Measurements from ENCODE around the gene PROSER3.

PROSER3 gene

DNA sequence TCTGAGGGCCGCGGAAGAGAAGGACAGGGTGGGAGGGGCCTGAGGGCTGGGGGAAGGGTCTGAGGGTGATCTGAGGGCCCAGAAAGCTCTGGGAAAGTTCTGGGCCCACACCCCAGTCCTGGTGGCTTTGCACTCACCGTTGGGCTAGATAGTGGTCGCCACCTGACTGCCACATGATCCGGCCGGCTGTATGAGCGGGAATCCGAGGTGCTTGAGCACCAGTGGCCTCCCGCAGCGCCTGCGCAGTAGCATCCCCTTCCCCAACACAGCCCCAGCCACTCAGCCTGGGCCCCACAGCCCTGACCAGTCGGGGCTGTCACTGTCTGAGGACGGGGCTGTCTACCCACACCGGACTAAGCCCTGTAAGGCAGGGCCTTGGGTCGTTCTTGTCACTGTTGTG lies 39.7 kb downstream of the PROSER3 start:
- Histone ChIP-seq H3K27ac (ENCODE audit: low read length) (no peak overlapping the region), H3K9ac (ENCODE audit: low read length in 2 of 2) (no peak overlapping the region), H3K27me3 (ENCODE audit: control insufficient read depth in 1 of 2, insufficient read depth in 2 of 2, low read length in 2 of 2) (peaks cover 18% of the 10 kb centered on the region in 2 donors)

DNA sequence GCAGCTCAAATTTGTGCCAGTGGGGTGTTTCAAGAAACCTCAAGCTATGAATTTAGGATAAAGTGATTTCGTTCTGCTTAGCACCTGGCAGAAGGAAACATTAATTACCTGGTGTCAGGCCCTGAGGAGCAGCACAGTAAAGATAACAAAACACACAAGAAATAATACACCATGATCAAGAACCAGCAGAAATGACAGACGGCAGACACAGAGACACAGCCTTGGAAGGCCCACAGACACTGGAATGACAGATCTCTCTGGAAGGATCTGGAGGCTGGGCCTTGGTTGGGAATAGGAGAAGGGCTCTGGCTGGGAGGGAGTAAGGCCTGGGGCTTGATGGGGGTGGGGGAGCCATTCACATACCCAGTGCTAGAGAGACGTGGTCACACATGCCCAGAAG lies 43.9 kb downstream of the PROSER3 start:
- no peak overlapping the region for H3K27ac ChIP-seq (ENCODE audit: low read length)
- H3K4me1 ChIP-seq (ENCODE audit: control insufficient read depth, insufficient read depth, low read length): no peaks in the 10 kb centered on the region
- H3K9me3 ChIP-seq (ENCODE audit: control insufficient read depth in 2 of 2, low read length in 2 of 2): no peaks in the 10 kb centered on the region
- no peaks in the 10 kb centered on the region for H3K36me3 ChIP-seq (ENCODE audit: control insufficient read depth in 2 of 2, insufficient read depth in 2 of 2, low read length in 2 of 2)
- no peak overlapping the region for H3K9ac ChIP-seq (ENCODE audit: low read length in 2 of 2)
- peaks cover 12 to 14% of the 10 kb centered on the region in 2 donors for H3K27me3 ChIP-seq (ENCODE audit: control insufficient read depth in 1 of 2, insufficient read depth in 2 of 2, low read length in 2 of 2)
- H3K4me3 ChIP-seq (ENCODE audit: low read length in 2 of 2): no peak overlapping the region

More for the DNA sequence above, 39.7 kb downstream of the PROSER3 start:
- H3K36me3 ChIP-seq (ENCODE audit: control insufficient read depth in 2 of 2, insufficient read depth in 2 of 2, low read length in 2 of 2): no peaks in the 10 kb centered on the region
- H3K4me1 ChIP-seq (ENCODE audit: control insufficient read depth, insufficient read depth, low read length): no peaks in the 10 kb centered on the region
- H3K4me3 ChIP-seq (ENCODE audit: low read length in 2 of 2): no peak overlapping the region
- no peaks in the 10 kb centered on the region for H3K9me3 ChIP-seq (ENCODE audit: control insufficient read depth in 2 of 2, low read length in 2 of 2)

DNA sequence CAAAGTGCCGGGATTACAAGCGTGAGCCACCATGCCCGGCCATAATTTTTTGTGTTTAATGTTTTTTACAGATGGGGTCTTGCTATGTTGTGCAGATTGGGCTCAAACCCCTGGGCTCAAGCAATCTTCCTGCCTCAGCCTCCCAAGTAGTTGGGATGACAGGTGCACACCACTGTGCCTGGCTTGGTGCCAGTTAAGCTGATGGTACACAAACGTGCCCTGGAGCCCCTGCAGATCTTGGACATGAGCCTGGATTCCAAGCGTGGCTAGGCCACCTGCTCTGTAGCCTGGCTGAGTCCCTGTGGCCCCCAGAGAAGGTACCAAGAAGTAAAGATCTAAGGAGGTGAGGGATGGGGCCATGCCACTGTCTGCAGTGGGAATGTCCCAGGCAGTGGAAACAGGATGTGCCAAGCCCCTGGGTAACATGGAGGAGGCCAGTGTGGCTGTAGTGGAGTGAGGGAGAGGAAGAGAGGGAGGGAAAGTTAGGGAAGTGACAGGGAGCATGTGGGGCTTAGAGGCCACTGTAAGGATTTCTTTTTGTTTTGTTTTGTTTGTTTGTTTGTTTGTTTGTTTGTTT lies 47.6 kb downstream of the PROSER3 start:
- Histone ChIP-seq H3K27ac (ENCODE audit: low read length) (no peak overlapping the region), H3K4me1 (ENCODE audit: control insufficient read depth, insufficient read depth, low read length) (no peaks in the 10 kb centered on the region), H3K4me3 (ENCODE audit: low read length in 2 of 2) (no peak overlapping the region), H3K9me3 (ENCODE audit: control insufficient read depth in 2 of 2, low read length in 2 of 2) (no peaks in the 10 kb centered on the region), H3K27me3 (ENCODE audit: control insufficient read depth in 1 of 2, insufficient read depth in 2 of 2, low read length in 2 of 2) (peaks cover 0 to 3% of the 10 kb centered on the region in 2 donors), H3K36me3 (ENCODE audit: control insufficient read depth in 2 of 2, insufficient read depth in 2 of 2, low read length in 2 of 2) (no peaks in the 10 kb centered on the region), H3K9ac (ENCODE audit: low read length in 2 of 2) (no peak overlapping the region)

DNA sequence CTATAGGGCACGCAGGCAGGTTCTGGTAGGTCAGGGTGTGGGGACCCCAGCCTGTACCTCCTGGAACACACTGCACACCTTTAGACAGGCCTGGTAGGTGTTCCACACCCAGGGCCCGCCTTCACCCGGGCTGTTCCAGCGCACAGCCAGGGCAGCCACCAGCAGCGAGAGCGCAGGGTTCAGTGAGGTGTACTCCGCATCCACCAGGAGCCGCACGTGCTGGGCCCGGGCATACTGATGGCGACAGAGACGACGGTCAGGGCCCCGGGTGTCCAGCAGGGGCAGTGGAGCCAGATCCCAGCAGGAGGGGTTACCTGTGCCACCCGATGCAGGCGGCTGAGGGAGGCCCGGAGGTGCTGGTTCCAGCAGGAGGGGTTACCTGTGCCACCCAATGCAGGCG lies 48.6 kb downstream of the PROSER3 start:
- H3K4me3 ChIP-seq (ENCODE audit: low read length in 2 of 2): no peak overlapping the region
- H3K27me3 ChIP-seq (ENCODE audit: control insufficient read depth in 1 of 2, insufficient read depth in 2 of 2, low read length in 2 of 2): peaks cover 0 to 3% of the 10 kb centered on the region in 2 donors
- H3K9ac ChIP-seq (ENCODE audit: low read length in 2 of 2): no peak overlapping the region
- H3K9me3 ChIP-seq (ENCODE audit: control insufficient read depth in 2 of 2, low read length in 2 of 2): no peaks in the 10 kb centered on the region
- no peaks in the 10 kb centered on the region for H3K36me3 ChIP-seq (ENCODE audit: control insufficient read depth in 2 of 2, insufficient read depth in 2 of 2, low read length in 2 of 2)
- no peaks in the 10 kb centered on the region for H3K4me1 ChIP-seq (ENCODE audit: control insufficient read depth, insufficient read depth, low read length)
- no peak overlapping the region for H3K27ac ChIP-seq (ENCODE audit: low read length)

DNA sequence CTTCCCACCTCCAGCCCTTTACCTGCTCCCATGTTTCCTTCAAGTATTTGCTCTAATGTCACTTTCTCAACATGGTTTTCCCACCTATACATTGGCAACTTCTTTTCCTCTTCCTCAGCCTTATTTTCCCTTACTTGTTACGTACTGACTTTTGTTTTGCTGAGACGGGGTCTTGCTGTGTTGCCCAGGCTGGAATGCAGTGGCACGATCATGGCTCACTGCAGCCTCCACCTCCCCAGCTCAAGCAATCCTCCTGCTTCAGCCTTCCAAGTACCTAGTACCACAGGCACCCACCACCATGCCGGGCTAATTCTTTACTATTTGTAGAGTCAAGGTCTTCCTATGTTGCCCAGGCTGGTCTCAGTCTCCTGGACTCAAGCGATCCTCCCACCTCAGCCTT lies 49.7 kb downstream of the PROSER3 start:
- peaks cover 0 to 7% of the 10 kb centered on the region in 2 donors for H3K27me3 ChIP-seq (ENCODE audit: control insufficient read depth in 1 of 2, insufficient read depth in 2 of 2, low read length in 2 of 2)
- no peaks in the 10 kb centered on the region for H3K36me3 ChIP-seq (ENCODE audit: control insufficient read depth in 2 of 2, insufficient read depth in 2 of 2, low read length in 2 of 2)
- H3K9ac ChIP-seq (ENCODE audit: low read length in 2 of 2): no peak overlapping the region
- no peak overlapping the region for H3K27ac ChIP-seq (ENCODE audit: low read length)
- H3K4me3 ChIP-seq (ENCODE audit: low read length in 2 of 2): no peak overlapping the region
- no peaks in the 10 kb centered on the region for H3K9me3 ChIP-seq (ENCODE audit: control insufficient read depth in 2 of 2, low read length in 2 of 2)
- H3K4me1 ChIP-seq (ENCODE audit: control insufficient read depth, insufficient read depth, low read length): no peaks in the 10 kb centered on the region

DNA sequence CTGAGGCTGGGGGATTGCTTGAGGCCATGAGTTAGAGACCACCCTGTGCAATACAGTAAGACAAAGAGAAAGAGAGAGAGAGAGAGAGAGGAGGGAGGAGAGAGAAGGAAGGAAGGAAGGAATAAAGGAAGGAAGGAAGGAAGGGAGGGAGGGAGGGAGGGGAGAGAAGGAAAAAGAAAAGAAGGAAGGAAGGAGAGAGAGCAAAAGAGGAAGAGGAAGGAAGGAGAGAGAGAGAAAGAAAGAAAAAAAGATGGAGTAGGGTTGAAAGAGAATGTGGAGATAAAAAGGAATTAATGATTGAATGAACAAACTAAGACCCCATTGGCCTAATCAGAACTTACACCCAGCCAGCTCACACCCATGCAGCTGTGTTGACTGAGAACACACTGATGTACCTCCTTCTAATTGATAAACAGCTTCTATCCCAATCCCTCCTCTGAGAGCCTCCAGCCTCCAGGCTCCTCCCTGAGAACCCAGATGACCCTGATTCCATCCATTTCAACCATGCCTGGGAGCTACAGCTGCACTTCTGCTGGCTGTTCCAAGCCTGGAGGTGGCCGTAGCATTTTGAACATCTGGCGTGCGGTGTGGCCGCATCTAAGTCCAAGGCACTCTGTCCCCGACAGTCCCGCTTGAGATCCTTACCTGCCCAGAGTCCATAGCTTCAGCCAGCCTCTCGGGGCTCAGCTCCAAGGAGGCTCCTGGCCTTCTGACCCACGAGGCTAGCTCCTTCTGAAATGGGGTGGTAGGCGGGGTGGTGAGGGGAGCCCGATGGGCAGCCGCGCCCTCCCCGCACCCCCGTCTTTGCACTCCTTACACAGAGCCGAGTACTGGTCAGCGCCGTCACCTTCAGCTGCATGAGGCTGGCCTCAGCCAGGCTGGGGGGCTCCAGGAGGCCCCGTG lies 53.6 kb downstream of the PROSER3 start:
- H3K27ac ChIP-seq (ENCODE audit: low read length): no peak overlapping the region
- H3K36me3 ChIP-seq (ENCODE audit: control insufficient read depth in 2 of 2, insufficient read depth in 2 of 2, low read length in 2 of 2): no peaks in the 10 kb centered on the region

DNA sequence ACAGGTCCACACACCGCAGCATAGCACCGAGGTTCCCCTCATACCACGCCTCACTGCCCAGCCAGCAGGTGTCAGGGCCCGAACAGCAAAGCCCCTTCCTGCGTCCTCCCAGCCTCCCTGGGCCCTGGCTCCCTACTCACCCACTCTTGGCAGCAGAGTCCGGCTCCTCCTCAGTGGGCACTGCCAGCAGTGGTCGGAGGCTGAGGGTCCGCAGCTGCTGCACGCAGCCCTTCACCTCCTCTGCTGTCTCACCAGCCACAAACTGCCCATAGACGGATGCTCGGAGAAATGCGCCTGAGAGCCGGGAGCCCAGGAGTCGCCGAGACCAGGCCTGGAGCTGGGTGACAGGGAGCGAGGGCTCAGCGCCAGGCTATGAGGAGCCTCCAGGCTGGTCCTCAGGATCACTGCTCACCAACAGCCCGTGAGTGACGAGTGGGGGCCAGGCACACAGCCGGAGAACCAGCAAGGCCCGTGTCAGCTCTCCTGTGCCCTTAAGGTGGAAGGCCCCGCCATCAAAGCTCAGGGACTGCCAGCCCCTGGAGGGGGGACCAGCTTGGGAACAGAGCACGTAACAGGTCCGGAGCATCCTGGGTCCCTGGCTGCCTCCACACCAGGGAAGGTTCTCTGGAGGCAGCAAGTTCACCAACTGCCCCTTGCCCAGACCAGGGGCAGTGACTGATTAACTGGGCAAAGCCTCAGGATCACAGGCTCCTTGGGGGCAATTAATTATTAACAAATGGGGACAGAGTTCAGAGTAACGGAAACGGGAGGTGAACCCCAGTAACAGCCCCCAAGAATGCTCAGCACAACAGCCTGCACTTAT lies 54.5 kb downstream of the PROSER3 start, which contains the start of gene PRODH2:
TSS of gene PRODH2 (minus strand) at position 626 of the 823 bp plus-strand sequence. CDS start at position 586, 40 bp downstream.
- Histone ChIP-seq H3K36me3 (ENCODE audit: control insufficient read depth in 2 of 2, insufficient read depth in 2 of 2, low read length in 2 of 2) (no peaks in the 10 kb centered on the region), H3K27ac (ENCODE audit: low read length) (no peak within 1 kb of the TSS), H3K9ac (ENCODE audit: low read length in 2 of 2) (no peak within 1 kb of the TSS), H3K27me3 (ENCODE audit: control insufficient read depth in 1 of 2, insufficient read depth in 2 of 2, low read length in 2 of 2) (peaks cover 0 to 8% of the 10 kb centered on the region in 2 donors), H3K9me3 (ENCODE audit: control insufficient read depth in 2 of 2, low read length in 2 of 2) (no peaks in the 10 kb centered on the region), H3K4me1 (ENCODE audit: control insufficient read depth, insufficient read depth, low read length) (no peaks in the 10 kb centered on the region), H3K4me3 (ENCODE audit: low read length in 2 of 2) (no peak within 1 kb of the TSS)

More for the DNA sequence above, 53.6 kb downstream of the PROSER3 start:
- Histone ChIP-seq H3K9me3 (ENCODE audit: control insufficient read depth in 2 of 2, low read length in 2 of 2) (no peaks in the 10 kb centered on the region), H3K27me3 (ENCODE audit: control insufficient read depth in 1 of 2, insufficient read depth in 2 of 2, low read length in 2 of 2) (peaks cover 0 to 8% of the 10 kb centered on the region in 2 donors), H3K9ac (ENCODE audit: low read length in 2 of 2) (no peak overlapping the region), H3K4me3 (ENCODE audit: low read length in 2 of 2) (no peak overlapping the region), H3K4me1 (ENCODE audit: control insufficient read depth, insufficient read depth, low read length) (no peaks in the 10 kb centered on the region)

DNA sequence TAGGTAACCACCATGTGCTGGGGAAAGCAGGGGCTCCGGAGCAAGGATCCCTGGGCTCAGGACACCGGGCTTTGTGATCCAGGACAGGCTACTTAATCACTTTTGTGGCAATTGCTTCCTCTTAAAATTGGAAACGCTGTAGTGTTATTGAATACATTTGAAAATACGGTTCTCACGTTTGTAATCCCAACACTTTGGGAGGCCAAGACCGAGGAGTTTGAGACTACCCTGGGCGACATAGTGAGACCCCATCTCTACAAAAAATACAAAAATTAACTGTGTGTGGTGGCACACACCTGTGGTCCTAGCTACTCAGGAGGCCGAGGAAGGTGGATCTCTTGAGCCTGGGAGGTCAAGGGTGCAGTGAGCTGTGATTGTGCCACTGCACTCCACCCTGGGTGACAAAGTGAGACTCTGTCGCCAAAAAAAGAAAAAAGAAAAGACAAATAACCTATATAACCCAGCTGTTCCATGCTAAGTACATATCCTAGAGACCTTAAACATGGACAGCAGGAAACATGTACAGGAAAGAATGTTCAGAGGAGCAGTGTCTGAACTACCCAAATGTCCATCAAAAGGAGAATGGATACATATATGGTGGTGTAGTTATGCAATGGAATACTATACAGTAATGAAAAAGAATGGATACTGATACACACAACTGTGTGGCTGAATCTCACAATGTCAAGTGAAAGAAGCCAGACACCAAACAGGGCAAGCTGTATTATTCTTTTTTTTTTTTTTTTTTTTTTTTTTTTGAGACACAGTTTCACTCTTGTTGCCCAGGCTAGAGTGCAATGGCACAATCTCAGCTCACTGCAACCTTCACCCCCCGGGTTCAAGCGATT lies 55.3 kb downstream of the PROSER3 start:
- H3K4me1 ChIP-seq (ENCODE audit: control insufficient read depth, insufficient read depth, low read length): no peaks in the 10 kb centered on the region
- H3K27ac ChIP-seq (ENCODE audit: low read length): no peak overlapping the region
- peaks cover under 1 to 9% of the 10 kb centered on the region in 2 donors for H3K27me3 ChIP-seq (ENCODE audit: control insufficient read depth in 1 of 2, insufficient read depth in 2 of 2, low read length in 2 of 2)
- no peak overlapping the region for H3K9ac ChIP-seq (ENCODE audit: low read length in 2 of 2)
- H3K9me3 ChIP-seq (ENCODE audit: control insufficient read depth in 2 of 2, low read length in 2 of 2): no peaks in the 10 kb centered on the region
- H3K36me3 ChIP-seq (ENCODE audit: control insufficient read depth in 2 of 2, insufficient read depth in 2 of 2, low read length in 2 of 2): no peaks in the 10 kb centered on the region
- no peak overlapping the region for H3K4me3 ChIP-seq (ENCODE audit: low read length in 2 of 2)

DNA sequence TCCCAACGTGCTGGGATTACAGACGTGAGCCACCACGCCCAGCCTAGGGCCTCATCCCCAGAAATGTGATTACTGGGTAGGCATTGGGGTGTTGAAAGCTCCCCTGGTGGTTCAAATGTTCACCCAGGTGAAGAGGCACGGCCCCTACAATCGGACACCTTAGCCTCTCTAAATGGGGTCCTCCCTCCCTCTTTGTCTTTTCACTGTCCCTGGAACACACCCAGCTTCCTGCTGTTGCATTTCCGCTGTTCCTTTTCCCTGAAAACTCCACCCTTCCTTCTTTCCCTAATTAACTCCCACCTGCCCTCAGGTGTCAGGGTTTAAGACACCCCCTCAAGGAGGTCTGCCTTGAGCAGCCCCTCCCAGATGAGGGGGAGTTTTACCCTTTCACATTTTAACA lies 58.3 kb downstream of the PROSER3 start:
- H3K4me3 ChIP-seq (ENCODE audit: low read length in 2 of 2): no peak overlapping the region
- H3K36me3 ChIP-seq (ENCODE audit: control insufficient read depth in 2 of 2, insufficient read depth in 2 of 2, low read length in 2 of 2): no peaks in the 10 kb centered on the region
- H3K27me3 ChIP-seq (ENCODE audit: control insufficient read depth in 1 of 2, insufficient read depth in 2 of 2, low read length in 2 of 2): peaks cover 2 to 9% of the 10 kb centered on the region in 2 donors
- H3K9me3 ChIP-seq (ENCODE audit: control insufficient read depth in 2 of 2, low read length in 2 of 2): no peaks in the 10 kb centered on the region
- H3K27ac ChIP-seq (ENCODE audit: low read length): no peak overlapping the region
- no peak overlapping the region for H3K9ac ChIP-seq (ENCODE audit: low read length in 2 of 2)
- no peaks in the 10 kb centered on the region for H3K4me1 ChIP-seq (ENCODE audit: control insufficient read depth, insufficient read depth, low read length)

DNA sequence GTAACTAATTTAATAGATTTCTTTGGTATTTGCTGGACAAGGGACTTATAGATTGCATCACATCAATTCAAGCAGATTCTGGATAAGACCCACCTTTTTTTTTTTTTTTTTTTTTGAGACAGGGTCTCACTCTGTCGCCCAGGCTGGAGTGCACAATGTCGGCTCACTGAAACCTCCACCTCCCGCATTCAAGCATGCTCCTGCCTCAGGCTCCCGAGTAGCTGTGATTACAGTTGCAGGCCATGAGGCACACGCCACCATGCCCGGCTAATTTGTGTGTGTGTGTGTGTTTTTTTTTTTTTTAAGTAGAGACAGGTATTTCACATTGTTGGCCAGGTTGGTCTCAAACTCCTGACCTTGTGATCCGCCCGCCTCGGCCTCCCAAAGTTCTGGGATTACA lies 58.9 kb downstream of the PROSER3 start:
- no peaks in the 10 kb centered on the region for H3K9me3 ChIP-seq (ENCODE audit: control insufficient read depth in 2 of 2, low read length in 2 of 2)
- no peaks in the 10 kb centered on the region for H3K4me1 ChIP-seq (ENCODE audit: control insufficient read depth, insufficient read depth, low read length)
- H3K4me3 ChIP-seq (ENCODE audit: low read length in 2 of 2): no peak overlapping the region
- no peaks in the 10 kb centered on the region for H3K36me3 ChIP-seq (ENCODE audit: control insufficient read depth in 2 of 2, insufficient read depth in 2 of 2, low read length in 2 of 2)
- peaks cover 2 to 9% of the 10 kb centered on the region in 2 donors for H3K27me3 ChIP-seq (ENCODE audit: control insufficient read depth in 1 of 2, insufficient read depth in 2 of 2, low read length in 2 of 2)
- no peak overlapping the region for H3K27ac ChIP-seq (ENCODE audit: low read length)
- H3K9ac ChIP-seq (ENCODE audit: low read length in 2 of 2): no peak overlapping the region

Data from stomach smooth muscle (tissue), 2 donors.